ENCODE results near the gene ACLY.
"Not testable (repeated sequence)": the region's sequence is repeated elsewhere in the genome, so short reads cannot be mapped to it uniquely, and the experiment has no call there.

Gene ACLY

GRCh38 chr17:41844971-41845370, 73.8 kb downstream of the ACLY start:
- intact Hi-C loops (cut with DNase I), result no loop called here

GRCh38 chr17:41840781-41841180, 78.0 kb downstream of the ACLY start:
- intact Hi-C loops (cut with DNase I), result not testable (repeated sequence)

More at GRCh38 chr17:41844971-41845370, 73.8 kb downstream of the ACLY start:
- DNase-seq, result no peak

GRCh38 chr17:41839448-41839847, 79.3 kb downstream of the ACLY start:
- intact Hi-C loops (cut with DNase I); DNase-seq: not testable (repeated sequence)

More at GRCh38 chr17:41840781-41841180, 78.0 kb downstream of the ACLY start:
- DNase-seq, result not testable (repeated sequence)

GRCh38 chr17:41837761-41838538, 80.8 kb downstream of the ACLY start, which contains the start of gene KLHL10:
Gene KLHL10 (plus strand): TSS chr17:41837825. CDS start chr17:41837933, 108 bp downstream.
- intact Hi-C loops (cut with DNase I), result no loop called here
- peak in 1 of 10 donors; percentile 29 for DNase-seq

- intact Hi-C loops (cut with DNase I), result no loop called here
- peak in 1 of 10 donors; percentile 76 for DNase-seq
Measured at GRCh38 chr17:41836550-41837196, 82.1 kb downstream of the ACLY start.

- DNase-seq, result peak; percentile 42 to 94 (median 64)
- intact Hi-C loops (cut with DNase I), result no loop called here
Measured at GRCh38 chr17:41835800-41836549, 82.8 kb downstream of the ACLY start, which contains the start of gene NT5C3B. Gene NT5C3B (minus strand): TSS chr17:41836232. CDS start chr17:41836193, 39 bp downstream.

GRCh38 chr17:41835214-41835799, 83.4 kb downstream of the ACLY start:
- intact Hi-C loops (cut with DNase I), result no loop called here
- DNase-seq, result no peak

GRCh38 chr17:41829961-41830360, 88.8 kb downstream of the ACLY start:
- intact Hi-C loops (cut with DNase I), result not testable (repeated sequence)
- peak in 1 of 10 donors; percentile 27 for DNase-seq

GRCh38 chr17:41825175-41825845, 93.4 kb downstream of the ACLY start:
- DNase-seq, result peak in 1 of 10 donors; percentile 74
- intact Hi-C loops (cut with DNase I), result no loop called here

- DNase-seq, result peak in 1 of 10 donors; percentile 51
- intact Hi-C loops (cut with DNase I), result no loop called here
Measured at GRCh38 chr17:41824086-41824485, 94.7 kb downstream of the ACLY start.

GRCh38 chr17:41823580-41823979, 95.2 kb downstream of the ACLY start:
- intact Hi-C loops (cut with DNase I), result no loop called here
- peak in 3 of 10 donors; percentile 18 to 35 (median 22) for DNase-seq

- DNase-seq, result peak in 1 of 10 donors; percentile 26
- intact Hi-C loops (cut with DNase I), result no loop called here
Measured at GRCh38 chr17:41823141-41823524, 95.6 kb downstream of the ACLY start.

- peak in 1 of 10 donors; percentile 50 for DNase-seq
- intact Hi-C loops (cut with DNase I), result no loop called here
Measured at GRCh38 chr17:41822216-41823140, 96.3 kb downstream of the ACLY start.

- peak in 1 of 10 donors; percentile 40 for DNase-seq
- intact Hi-C loops (cut with DNase I), result no loop called here
Measured at GRCh38 chr17:41821776-41822175, 97.0 kb downstream of the ACLY start.

- peak in 1 of 10 donors; percentile 50 for DNase-seq
- intact Hi-C loops (cut with DNase I), result no loop called here
Measured at GRCh38 chr17:41818024-41818423, 100.7 kb downstream of the ACLY start.
